Activated gamma-delta T cell treated with anti-CD3 and anti-CD28 coated beads, Interleukin-2, amount 50 U/mL, for 16 hours (primary cell): ENCODE measurements around the gene NTM.

Source experiments
- DNase-seq: peaks from one replicate; pipeline ENCODE4 v3.0.0-alpha.2; 2020; ENCODE audit warnings: low read depth

The NTM gene

DNA sequence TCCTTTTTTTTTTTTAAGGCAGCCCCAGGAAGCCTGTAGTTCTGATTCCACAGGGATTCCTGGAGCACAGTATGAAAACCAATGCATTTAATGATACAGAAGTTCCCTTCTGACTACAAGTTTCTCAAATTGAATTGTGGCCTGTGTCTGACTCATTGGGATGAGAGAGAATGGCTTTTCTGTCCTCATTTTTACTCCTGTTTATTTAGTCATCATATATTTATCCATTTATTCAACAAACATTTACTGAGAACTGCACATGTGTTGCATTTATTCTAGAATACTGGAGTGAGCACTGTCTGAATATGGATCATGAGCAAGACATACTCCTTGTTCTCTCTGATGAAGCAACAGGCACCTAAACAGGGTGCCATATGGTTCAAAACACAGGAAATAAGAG is 231.2 kb downstream of the NTM start:
- no peak for DNase-seq

DNA sequence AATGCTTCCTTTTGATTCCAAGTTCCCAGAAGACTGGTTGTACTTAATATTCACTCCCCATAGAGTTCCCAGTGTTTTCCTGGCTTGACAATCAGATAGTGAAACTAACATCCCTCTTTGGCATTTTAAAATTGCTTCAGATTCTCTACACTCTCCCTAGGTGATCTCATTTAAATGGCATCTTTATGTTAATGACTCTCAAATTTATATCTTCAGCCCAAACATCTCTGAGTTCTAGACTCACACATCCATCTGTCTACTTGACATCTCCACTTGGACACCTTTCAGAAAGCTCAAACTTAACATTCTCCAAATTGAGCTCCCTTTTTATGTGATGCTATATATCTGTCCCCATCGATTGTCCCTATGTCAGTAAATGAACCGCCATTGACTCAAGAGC is 232.0 kb downstream of the NTM start:
- DNase-seq: no peak

DNA sequence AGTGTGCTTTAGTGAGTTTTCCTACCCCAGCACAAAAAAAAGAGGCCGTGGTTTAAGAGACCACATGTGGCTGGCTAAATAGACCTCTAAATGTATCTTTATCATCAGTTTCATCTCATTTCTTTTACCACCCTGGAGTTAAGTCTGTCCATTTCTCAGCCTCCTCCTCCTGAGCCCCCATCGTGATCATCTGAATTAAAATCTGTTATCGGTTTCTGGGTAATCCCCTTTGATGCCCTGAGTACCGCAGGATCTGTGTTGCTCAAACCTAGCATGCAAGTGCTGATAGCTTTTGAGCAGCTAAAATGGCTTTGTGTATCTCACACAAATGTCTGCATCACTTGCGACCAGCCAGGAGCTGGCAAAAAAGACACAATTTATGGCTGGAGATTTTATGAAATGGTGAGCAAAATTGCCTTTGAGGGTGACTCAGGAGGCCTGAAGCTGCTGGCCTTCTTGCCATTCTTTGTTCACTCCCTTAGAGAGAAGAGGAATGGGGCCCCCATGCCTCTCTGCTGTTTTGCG is 236.5 kb downstream of the NTM start:
- no peak for DNase-seq

DNA sequence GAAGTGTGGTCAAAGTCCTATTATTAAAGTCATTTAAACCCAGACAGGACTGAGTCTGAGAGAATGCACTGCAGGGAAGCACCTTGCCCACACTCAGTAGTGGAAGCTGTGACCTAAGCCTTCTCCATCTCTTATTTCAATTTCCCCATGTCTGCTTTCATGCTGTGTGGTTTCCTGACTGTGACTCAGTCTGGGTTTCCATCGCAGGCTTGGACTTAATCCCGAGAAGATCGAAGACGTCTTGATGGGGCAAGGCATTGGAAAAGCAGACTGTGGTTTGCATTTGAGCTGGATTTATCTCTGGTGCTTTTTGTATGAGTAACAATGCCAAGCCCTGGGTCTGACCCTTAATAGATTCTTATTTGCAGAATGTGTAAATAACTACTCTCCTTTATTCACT is 238.9 kb downstream of the NTM start:
- no peak for DNase-seq

DNA sequence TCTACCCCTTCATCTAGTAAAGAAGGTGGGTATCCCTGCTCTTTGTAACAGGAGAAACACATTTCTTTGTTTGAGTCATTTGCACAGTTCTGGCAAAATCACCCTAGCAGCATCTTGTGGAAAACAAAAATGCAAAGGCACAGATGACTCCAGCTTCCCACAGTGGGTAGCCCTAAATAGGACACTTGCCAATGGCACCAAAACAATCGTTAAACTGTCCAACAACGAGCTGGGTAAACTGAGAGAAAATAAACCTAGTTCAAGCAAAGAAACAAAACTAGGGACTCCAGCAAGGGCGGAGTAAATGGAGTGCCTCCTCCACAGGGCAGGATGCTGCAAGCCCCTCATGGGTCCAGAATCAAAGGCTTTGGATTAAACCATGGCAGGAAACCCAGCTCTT is 239.5 kb downstream of the NTM start:
- no peak for DNase-seq

DNA sequence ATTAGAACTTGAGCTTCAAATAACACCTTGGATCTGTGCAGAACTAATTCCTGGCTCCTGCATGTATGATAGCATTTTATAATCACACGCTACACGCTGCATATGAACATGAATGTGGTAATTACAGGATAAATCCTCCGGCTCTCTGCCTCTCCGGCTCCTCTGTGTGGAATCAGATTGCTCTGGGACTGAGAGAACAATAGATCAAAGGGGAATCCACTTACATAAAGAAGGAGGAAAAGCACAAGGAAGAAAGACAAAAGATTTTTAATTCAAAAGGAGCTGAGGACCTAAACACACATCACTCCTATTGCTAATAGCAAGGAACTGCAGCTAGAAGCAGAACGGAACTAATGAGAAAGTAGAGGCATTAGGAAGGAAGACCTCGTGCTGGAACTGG is 240.9 kb downstream of the NTM start:
- no peak for DNase-seq

DNA sequence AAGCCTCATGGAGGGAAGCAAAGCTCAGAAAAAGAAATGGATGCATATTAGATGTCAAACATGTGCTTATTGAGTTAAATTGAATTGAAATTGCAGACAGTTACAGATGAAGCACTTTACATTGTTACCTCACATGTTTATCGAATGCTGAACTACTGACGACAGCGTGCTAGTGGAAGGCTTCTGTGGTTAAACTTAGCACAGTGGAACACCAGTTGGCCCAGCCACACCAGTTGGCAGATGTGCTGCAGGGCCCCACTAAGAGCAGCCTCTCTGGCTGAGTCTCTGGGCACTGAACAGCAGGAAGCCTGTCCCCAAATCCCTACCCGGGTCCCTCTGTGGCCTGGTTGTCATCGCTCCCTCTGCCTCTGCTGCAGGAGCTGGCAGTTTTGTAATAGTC is 242.1 kb downstream of the NTM start:
- DNase-seq: no peak

DNA sequence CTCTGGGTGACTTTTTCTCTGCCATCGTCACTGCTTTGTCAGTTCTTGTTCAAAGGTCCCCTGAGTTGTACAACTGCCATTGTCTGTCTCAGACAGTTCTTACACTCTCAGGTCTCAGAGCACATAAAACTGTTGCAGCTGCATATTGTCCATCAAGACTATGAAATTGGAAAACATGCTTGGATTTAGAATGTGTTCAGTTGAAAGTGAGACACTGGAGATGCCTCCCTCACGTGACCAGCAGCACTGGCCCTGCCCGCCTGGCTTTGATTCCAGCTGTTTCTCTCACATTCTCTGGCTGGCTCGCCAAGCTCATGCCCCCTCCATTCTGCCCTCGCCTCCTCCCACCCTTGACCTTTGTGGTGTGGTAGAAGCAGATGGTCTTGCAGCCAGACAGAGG is 244.2 kb downstream of the NTM start:
- DNase-seq: no peak

DNA sequence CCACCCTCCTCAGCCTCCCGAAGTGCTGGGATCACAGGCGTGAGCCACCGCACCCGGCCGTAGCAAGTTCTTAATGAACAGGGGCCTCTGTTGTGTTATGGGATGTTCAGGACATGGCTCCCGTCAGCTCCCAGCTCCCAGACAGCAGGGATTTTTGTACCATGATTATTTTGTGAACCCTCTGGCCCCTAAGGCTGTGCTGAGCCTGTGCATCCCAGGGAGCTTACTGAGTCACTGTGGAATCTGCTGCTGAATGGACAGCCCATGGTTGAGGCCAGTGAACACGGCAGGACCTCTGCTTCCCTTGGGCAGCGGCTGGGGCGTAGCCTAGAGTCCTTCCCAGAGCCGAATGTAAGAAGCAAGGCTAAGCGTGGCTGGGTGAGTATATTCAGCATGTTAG is 245.2 kb downstream of the NTM start:
- no peak for DNase-seq

DNA sequence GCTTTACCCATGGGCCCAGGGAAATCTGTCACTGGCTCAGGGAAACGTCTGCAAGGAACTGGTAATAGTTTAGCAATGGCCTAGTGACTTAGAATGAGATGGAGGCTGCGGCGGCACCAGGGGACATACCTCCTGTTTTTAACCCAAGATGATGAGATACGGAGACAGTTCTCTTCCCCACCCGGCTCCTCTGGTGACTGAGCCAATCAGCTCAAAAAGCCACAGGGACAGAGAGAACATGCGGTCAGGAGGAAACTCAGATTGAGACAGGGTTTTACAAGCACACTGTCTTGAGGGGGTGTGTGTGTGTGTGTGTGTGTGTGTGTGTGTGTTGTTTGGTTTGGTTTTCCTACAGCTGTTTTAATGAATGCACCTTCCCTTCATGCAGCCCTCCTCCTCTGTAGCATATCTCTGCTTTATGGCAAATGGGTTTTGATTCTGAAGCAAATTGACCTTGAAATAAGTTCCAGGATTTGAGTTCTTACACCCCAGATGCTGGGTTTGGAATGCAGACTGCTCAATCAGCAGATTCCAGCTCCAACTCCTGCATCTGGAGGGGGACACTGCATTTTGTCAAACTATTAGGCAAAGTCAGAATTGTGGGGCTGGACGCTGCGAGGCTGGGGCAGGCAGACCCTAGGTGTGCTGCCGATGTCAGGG is 246.2 kb downstream of the NTM start:
- DNase-seq: no peak

DNA sequence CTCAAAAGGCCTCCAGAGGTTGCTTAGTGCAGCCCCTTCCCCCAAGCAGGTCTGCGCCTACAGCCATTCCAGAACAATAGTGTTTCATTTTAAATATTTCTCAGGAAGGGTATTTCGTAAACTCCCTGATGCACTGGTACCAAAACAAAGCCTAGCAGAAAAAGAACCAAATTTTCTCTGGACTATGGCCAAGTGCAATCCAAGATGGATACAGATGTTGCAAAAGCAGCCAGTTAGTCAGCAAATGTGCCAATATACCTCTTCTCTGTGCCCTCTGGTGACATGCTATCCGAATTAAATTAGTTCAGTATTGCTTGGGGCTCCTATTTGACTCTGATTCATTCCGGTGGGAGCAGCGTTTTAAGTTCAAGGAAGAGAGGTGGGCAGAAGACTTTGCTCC is 247.8 kb downstream of the NTM start:
- no peak for DNase-seq

DNA sequence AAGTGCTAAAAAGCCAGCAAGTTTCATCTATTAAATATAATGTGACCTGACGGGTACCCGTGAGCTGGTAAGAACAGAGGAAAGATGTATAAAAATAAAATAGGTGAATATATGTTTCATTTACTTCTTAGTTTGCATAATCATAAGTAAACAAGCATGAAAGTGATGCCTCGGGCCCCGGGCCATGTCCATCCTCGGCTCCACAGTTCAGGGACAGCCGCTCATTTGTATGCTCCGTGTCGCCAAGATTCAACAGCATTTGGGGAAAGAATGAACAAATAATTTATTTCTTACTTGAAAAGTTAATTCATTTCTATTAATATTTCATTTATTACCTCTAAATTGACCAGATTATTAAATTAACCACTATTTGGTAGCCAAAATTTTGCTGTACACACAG is 251.8 kb downstream of the NTM start:
- no peak for DNase-seq

DNA sequence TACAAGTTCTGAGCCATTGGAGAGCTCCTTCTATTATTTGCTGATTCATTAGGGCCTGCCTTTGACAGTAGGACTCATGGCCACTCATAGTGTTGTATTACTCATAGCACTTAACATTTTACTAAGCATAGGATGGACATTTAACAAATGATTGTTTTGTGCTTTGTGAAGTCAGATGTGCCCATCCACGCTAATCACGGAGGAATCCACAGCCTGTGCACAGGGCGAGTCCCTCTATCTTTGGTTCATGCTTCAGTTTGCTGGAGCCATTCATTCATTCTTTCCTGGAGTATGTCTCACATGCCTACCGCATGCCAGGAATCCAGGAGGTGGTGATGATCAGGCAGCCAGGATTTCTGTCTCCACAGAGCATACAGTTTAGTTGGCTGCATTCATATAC is 254.1 kb downstream of the NTM start:
- no peak for DNase-seq

DNA sequence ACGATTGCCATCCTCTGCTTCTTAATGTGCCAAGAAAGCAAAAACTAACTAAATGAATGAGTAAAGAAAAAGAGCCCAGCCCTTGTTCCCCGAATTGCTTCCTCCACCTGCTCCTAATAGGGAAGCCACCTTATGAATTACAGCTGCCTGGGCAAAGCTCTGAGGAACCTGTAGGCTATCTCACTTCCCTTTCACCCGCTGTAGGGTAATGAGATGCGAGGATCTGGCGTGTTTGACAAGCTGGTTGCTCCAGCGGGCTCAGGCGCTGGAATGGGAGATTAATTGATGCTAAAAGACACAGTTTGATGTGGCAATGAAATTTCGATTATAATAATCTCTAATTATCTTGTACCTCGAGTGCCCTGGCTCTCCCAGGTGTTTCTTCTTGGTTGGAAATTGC is 256.4 kb downstream of the NTM start:
- DNase-seq: no peak

DNA sequence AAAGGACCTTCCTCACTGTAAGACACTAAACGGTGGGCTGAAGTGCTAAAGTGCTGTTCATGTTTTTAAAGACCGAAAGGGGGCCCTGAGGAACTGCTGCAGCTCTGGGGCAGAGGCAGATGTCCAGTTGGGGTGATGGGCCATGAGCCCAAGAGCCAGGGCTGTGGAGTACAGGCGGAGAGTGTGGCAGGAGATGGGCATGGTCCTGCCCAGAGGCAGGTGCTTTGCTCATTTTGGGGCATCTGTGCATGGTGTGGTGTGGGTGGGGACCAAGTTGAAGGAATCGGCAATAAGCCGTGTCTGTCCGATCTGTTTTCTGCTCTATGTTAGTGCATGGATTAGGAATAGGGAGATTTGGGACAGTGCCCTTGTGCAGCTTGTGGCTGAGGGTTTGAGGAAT is 258.3 kb downstream of the NTM start:
- no peak for DNase-seq

DNA sequence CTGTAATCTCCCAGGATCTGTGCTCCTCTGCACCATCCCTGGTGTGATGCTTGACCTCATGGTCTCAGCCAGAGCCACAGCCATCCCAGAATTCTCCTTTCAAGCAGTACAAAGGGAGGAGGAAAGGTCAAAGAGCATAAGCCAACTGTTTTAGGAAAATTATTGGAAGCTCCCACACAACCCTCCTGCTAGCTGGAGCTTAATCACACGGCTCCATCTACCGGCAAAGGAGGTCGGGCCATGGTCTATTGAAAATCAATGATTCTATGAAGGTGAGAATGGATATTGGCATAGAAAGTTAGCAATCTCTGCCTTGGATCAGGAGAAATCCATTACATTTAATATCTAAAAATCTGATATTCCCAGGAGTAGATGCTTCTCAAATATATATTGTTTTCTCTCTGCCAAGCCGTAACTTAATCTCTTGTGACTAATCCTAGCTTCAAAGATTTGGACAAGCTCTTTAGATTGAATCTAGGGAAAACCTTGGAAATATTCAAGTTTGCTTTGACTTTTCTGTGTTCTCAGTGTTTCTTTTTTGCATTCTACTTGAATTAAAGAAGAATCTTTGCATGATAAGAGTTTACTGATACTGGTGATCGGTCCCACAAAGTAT is 259.6 kb downstream of the NTM start:
- DNase-seq: no peak

DNA sequence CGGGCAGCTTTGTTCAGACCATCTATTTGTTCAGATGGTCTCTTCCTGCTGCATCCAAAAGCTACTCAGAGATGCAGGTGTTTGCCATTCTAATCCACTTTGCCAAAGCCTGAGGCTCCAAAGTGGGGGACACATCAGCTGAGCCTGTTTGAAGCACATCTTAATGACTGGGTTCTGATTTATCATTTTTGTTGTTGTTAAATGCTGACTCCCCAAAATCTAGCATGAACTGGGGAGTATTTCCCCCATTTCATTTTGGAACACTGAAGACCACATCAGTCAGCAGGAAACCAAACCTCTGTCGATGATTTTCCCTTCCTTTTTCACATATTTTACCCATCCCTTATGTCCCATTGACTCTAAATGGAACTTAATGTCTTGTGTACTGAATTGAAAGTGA is 262.6 kb downstream of the NTM start:
- DNase-seq: no peak

DNA sequence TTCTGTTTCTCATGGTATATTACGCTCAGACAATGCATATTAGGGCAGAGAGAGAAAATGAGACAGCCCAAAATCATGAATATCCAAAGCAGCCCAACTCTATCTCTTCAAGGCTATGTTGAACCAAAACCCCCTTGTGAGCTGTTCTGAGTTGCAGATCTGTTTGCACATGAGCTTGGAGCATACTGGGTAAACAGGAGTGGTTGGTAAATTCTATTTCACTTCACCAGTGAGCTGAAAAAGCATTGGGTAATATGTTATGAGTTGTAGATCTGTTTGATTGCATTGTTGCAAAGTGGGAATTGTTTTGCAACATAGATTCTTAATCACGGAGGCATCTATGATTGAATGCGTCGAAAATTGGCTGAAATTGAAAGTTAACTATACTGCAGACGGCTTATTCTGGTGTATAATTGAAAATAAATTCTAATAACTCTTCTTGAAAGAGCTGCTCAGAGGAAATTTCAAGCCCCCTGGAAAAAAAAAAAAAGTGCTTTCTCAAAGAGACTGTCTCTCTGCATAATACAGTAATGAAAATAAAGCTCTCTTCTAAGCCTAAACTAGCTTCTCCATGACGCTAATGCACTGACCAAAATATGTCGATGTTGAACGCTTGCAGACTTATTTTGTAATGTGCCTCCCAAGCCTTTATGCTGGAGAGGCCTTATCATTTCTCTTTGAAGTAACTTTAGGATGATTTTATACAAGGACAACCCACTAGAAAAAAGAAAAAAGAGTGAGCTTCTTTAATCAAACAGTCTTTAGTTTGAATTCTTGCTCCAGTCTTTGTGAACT is 263.7 kb downstream of the NTM start:
- no peak for DNase-seq

DNA sequence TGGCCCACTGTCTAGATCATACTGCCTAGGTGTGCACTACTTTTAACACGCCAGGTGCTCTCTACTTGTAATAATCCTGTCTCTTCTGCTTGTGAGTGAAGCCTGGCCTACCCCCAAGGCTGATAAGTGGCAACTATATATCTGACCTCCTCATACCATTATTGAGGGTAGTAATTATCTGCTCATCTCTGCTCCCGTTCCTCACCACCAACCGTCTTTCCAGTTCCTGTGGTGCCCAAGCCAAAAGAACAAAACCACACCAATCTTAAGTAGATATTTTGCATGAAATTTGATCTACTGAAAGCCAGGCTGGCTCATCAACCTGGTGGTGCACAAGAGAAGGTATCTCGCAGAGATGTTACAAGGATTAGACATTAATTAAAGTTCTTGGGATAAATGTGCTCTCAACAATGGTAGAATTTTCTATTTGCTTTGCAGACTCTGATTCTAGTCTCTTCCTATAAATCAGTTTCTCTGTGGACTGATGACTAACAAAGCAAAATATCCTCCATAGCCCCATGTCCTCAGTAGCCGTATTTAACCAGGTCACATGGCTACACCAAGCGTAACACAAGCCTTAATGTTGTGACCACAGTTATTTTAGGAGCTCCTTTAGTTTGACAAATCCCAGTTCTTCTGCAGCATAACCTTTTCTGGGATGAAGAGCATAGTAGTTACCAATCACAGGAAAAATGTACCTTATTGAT is 267.2 kb downstream of the NTM start:
- no peak for DNase-seq

DNA sequence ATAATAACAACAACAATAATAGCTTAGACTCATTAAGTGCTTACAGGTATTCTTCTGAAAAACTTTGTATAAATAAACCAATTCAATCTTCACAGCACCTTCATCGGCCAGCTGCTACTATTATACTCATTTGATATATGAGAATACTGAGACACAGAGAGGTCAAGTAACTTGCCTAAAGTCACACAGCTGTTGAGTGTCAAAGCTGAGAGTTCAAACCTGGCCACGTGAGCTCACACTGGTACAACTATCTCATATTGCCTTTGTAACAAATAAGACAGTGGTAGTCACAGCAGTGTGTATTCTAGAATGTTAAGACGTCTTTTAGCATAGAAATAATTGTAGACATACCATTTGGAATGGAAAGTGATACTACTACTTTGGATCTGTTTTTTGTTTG is 268.5 kb downstream of the NTM start:
- no peak for DNase-seq

DNA sequence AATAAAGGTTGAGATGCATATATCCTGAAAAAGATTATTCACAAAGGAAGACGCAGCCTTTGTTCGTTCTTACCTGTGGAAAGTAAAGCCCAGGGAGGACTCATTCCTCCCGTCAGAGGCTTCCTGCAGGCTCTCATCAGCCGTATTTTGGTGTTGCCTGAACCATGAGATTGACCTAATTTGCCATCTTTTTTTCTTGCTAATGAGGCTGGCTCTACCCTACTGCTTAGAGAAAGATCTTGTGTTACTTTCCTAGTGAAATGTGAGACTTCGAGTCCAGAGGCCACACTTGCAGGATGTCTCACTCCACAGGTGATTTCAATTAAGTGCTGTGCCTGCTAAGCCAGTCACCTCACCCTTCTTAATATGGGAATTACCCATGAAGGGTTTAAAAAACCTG is 269.9 kb downstream of the NTM start:
- no peak for DNase-seq

DNA sequence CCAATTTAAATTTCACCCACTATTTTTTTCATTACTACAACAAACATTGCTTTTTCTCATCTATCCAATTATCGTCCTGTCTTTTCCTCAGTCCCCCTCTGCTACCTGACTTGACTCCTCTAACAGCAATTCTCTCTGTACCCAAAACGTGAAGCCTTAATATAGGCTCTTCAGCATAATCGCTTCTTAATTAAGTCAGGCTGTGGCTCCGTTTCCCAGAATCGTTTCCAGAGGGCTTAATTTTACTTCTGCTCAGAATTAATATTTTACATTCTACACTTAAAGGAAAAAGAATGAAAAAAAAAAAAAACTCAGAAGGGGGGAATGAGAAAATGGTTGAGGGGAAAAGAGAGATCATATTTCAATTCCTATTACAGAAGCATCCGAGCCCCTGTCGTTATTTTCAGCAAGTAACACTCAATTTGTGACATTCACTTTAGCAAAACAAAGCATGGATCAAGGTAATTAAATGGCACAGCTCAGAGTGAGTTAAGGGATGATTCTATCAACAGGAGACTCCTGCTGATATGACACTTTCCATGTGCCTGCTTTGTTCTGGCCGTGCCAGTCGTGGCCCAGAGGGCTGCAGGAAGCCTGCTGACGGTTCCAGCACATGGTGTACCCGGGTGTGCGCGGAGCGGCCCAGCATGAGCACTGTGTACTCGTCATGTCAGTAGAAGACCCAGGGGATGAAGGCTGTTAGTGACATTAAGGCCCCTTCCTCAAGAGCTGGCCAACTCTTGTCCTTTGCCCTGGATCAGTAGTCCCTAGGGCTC is 272.5 kb downstream of the NTM start:
- DNase-seq: no peak
